Liver (tissue), 9 donors: ENCODE measurements around the gene SP1. TPM values are rescaled to one million over a fixed set of nuclear protein-coding genes. Genes with fewer than 3 reads are reported as not detected.

Source experiments
- DNase-seq: peaks from one replicate; pipeline ENCODE4 v3.0.0-alpha.2; 2017; ENCODE audit warnings: low spot score
- H3K27ac ChIP-seq, 2 donors: one replicate each; pipeline ENCODE4 v1.7.0; 2013; ENCODE audit warnings: inconsistent platforms in 2 of 2, low read length in 2 of 2, control low read depth in 1 of 2, low read depth in 1 of 2, mild to moderate bottlenecking in 1 of 2
- H3K27me3 ChIP-seq, 4 donors: one replicate each; pipeline versions ENCODE4 v1.6.1 to v1.7.0; 2013; ENCODE audit warnings: low read length in 3 of 4, inconsistent platforms in 1 of 4, mild to moderate bottlenecking in 1 of 4, moderate library complexity in 1 of 4; ENCODE audit not compliant: control insufficient read depth in 4 of 4, insufficient read depth in 4 of 4
- H3K36me3 ChIP-seq, 4 donors: one replicate each; pipeline versions ENCODE4 v1.6.1 to v1.7.0; 2013; ENCODE audit warnings: low read length in 3 of 4, mild to moderate bottlenecking in 3 of 4, low read depth in 1 of 4, moderate library complexity in 1 of 4; ENCODE audit not compliant: control insufficient read depth in 4 of 4, insufficient read depth in 3 of 4
- H3K4me1 ChIP-seq, 4 donors: one replicate each; pipeline versions ENCODE4 v1.6.1 to v1.7.0; 2013; ENCODE audit warnings: low read length in 3 of 4, mild to moderate bottlenecking in 3 of 4, moderate library complexity in 1 of 4; ENCODE audit not compliant: control insufficient read depth in 4 of 4, insufficient read depth in 4 of 4
- H3K4me3 ChIP-seq, 3 donors: one replicate each; pipeline versions ENCODE4 v1.6.1 to v1.7.0; 2013; ENCODE audit warnings: low read length in 3 of 3, control low read depth in 1 of 3, low read depth in 1 of 3, mild to moderate bottlenecking in 1 of 3
- H3K9ac ChIP-seq, 2 donors: one replicate each; pipeline ENCODE4 v1.7.0; 2013; ENCODE audit warnings: low read length in 2 of 2, mild to moderate bottlenecking in 2 of 2, moderate library complexity in 2 of 2, control low read depth in 1 of 2, low read depth in 1 of 2
- H3K9me3 ChIP-seq, 4 donors: one replicate each; pipeline versions ENCODE4 v1.6.1 to v1.7.0; 2013; ENCODE audit warnings: low read length in 3 of 4; ENCODE audit not compliant: control insufficient read depth in 4 of 4
- EGR1 ChIP-seq, 2 donors: IDR thresholded peaks; 2 replicates each; pipeline ENCODE4 v1.6.1; 2016 to 2018; ENCODE audit warnings: antibody characterized with exemption in 2 of 2, low read depth in 2 of 2
- FOXA1 ChIP-seq: IDR thresholded peaks from 2 replicates; pipeline ENCODE4 v1.6.1; 2016; ENCODE audit warnings: antibody characterized with exemption
- FOXA2 ChIP-seq: IDR thresholded peaks from 2 replicates; pipeline ENCODE4 v1.6.1; 2016; ENCODE audit warnings: antibody characterized with exemption
- GABPA ChIP-seq, 2 donors: IDR thresholded peaks in 1 of 2; conservative IDR thresholded peaks in 1 of 2; 2 replicates each; pipeline ENCODE4 v1.6.1; 2016; ENCODE audit warnings: antibody characterized with exemption in 2 of 2, mild to moderate bottlenecking in 1 of 2, moderate library complexity in 1 of 2
- HNF4A ChIP-seq, 2 donors: conservative IDR thresholded peaks; 2 replicates each; pipeline ENCODE4 v1.6.1; 2016; ENCODE audit warnings: antibody characterized with exemption in 2 of 2, mild to moderate bottlenecking in 2 of 2
- HNF4G ChIP-seq: IDR thresholded peaks from 2 replicates; pipeline ENCODE4 v1.6.1; 2016; ENCODE audit warnings: antibody characterized with exemption
- JUND ChIP-seq, 2 donors: IDR thresholded peaks; 2 replicates each; pipeline ENCODE4 v1.6.1; 2016; ENCODE audit warnings: antibody characterized with exemption in 2 of 2
- NR2F2 ChIP-seq: IDR thresholded peaks from 2 replicates; pipeline ENCODE4 v1.6.1; 2016; ENCODE audit warnings: antibody characterized with exemption
- RAD21 ChIP-seq, 2 donors: IDR thresholded peaks; 2 replicates each; pipeline ENCODE4 v1.6.1; 2016; ENCODE audit warnings: antibody characterized with exemption in 2 of 2, mild to moderate bottlenecking in 2 of 2
- RXRA ChIP-seq, 2 donors: IDR thresholded peaks; 2 replicates each; pipeline ENCODE4 v1.6.1; 2017 to 2018; ENCODE audit warnings: antibody characterized with exemption in 2 of 2, mild to moderate bottlenecking in 1 of 2
- SP1 ChIP-seq: IDR thresholded peaks from 2 replicates; pipeline ENCODE4 v1.6.1; 2018; ENCODE audit warnings: antibody characterized with exemption, mild to moderate bottlenecking
- TAF1 ChIP-seq: conservative IDR thresholded peaks from 2 replicates; pipeline ENCODE4 v1.6.1; 2016; ENCODE audit warnings: antibody characterized with exemption, mild to moderate bottlenecking
- YY1 ChIP-seq: IDR thresholded peaks from 2 replicates; pipeline ENCODE4 v1.6.1; 2016; ENCODE audit warnings: antibody characterized with exemption, mild to moderate bottlenecking
- WGBS: extraction: QIAGEN DNeasy Blood & Tissue Kit; methylation state at CpG from one replicate; pipeline ENCODE4 v1.1.7; 2013; 5-methylcytosine and 5-hydroxymethylcytosine counted together
- polyA plus RNA-seq, 2 donors: library from polyadenylated mRNA; stranded (reverse) in 1 of 2; unstranded in 1 of 2; fragments of 200-250 nt in 1 of 2; fragments of >200 nt in 1 of 2; fragmentation: Nextera tagmentation in 1 of 2; extraction: Ambion mirVana in 1 of 2; gene quantifications; one replicate each; pipeline versions ENCODE4 v1.2.1 to v1.2.3, GENCODE V29; 2013 to 2015
- total RNA-seq, 2 donors: library from RNA; depleted of rRNA; stranded (reverse); fragments of >200 nt; gene quantifications; one replicate each; pipeline ENCODE4 v1.2.3, GENCODE V29; 2014
- TF ChIP-seq, protein P1 (sequence below): IDR thresholded peaks from 2 replicates; pipeline ENCODE4 v1.6.1; 2016; ENCODE audit warnings: antibody characterized with exemption
- TF ChIP-seq, protein P2 (sequence below): IDR thresholded peaks from 2 replicates; pipeline ENCODE4 v1.6.1; 2016; ENCODE audit warnings: antibody characterized with exemption
- TF ChIP-seq, protein P3 (sequence below): IDR thresholded peaks from 2 replicates; pipeline ENCODE4 v1.6.1; 2016; ENCODE audit warnings: antibody characterized with exemption, mild to moderate bottlenecking
- TF ChIP-seq, protein P4 (sequence below): fragments of 150-350 bp; IDR thresholded peaks from 2 replicates; pipeline ENCODE4 v1.5.1; 2017; ENCODE audit warnings: improper control_type of control experiment, low read depth, low read length; ENCODE audit not compliant: missing input control
- TF ChIP-seq, protein P5 (sequence below): IDR thresholded peaks from 2 replicates; pipeline ENCODE4 v1.6.1; 2016; ENCODE audit warnings: antibody characterized with exemption
- donor health status: healthy.
- donor health status: healthy.
- donor health status: healthy.
- donor health status: healthy.
- donor health status: healthy.

Gene SP1
- total and polyA plus RNA-seq, 4 donors = 3.8 to 36.5 (median 18.2) TPM

DNA sequence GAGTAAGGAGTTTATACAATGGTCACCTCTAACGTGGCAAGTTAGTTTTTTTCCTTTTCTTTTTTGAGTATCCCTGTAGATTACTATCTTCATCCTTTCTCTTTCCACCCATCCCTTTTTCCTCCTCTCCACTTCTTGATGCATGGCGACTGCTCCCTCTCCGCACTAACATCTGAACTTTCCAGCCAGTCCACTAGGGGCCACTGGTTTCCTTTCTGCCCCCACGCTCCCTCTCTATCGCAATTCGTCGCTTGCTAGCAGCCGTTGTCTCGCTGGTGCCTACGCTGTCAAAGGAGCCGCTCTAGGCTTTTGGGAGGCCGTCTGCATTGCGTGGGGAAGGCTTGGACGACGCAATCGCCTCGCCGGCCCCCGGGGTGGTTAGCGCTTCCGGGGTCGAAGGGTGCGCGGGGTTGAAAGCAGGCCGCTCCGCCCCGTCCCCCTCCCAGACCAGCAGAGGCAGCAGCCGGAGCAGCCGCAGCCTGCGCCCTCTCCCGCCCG is 71.7 kb downstream of the SP1 start, which contains the start of gene PCBP2:
Gene PCBP2 (plus strand): TSS at position 442 of the 498 bp plus-strand sequence. CDS start 2,699 bp downstream, outside the sequence.
- peak; percentile 60 to 68 for TF ChIP-seq HNF4A (conservative IDR thresholded peaks at IDR 0.05)
- peak; percentile 64 to 86 for TF ChIP-seq EGR1 (IDR thresholded peaks at IDR 0.05; ENCODE audit: low read depth in 2 of 2)
- TF ChIP-seq HNF4G = peak; percentile 32
- TF ChIP-seq, protein P1, sequence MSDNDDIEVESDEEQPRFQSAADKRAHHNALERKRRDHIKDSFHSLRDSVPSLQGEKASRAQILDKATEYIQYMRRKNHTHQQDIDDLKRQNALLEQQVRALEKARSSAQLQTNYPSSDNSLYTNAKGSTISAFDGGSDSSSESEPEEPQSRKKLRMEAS = peak; percentile 87
- peak; percentile 29 for TF ChIP-seq FOXA2
- TF ChIP-seq, protein P2, sequence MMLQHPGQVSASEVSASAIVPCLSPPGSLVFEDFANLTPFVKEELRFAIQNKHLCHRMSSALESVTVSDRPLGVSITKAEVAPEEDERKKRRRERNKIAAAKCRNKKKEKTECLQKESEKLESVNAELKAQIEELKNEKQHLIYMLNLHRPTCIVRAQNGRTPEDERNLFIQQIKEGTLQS = peak; percentile 87
- TF ChIP-seq SP1 = peak; percentile 90
- TF ChIP-seq RXRA (IDR thresholded peaks at IDR 0.05) = peak; percentile 73 to 89
- TF ChIP-seq NR2F2 = peak; percentile 81
- TF ChIP-seq, protein P3, sequence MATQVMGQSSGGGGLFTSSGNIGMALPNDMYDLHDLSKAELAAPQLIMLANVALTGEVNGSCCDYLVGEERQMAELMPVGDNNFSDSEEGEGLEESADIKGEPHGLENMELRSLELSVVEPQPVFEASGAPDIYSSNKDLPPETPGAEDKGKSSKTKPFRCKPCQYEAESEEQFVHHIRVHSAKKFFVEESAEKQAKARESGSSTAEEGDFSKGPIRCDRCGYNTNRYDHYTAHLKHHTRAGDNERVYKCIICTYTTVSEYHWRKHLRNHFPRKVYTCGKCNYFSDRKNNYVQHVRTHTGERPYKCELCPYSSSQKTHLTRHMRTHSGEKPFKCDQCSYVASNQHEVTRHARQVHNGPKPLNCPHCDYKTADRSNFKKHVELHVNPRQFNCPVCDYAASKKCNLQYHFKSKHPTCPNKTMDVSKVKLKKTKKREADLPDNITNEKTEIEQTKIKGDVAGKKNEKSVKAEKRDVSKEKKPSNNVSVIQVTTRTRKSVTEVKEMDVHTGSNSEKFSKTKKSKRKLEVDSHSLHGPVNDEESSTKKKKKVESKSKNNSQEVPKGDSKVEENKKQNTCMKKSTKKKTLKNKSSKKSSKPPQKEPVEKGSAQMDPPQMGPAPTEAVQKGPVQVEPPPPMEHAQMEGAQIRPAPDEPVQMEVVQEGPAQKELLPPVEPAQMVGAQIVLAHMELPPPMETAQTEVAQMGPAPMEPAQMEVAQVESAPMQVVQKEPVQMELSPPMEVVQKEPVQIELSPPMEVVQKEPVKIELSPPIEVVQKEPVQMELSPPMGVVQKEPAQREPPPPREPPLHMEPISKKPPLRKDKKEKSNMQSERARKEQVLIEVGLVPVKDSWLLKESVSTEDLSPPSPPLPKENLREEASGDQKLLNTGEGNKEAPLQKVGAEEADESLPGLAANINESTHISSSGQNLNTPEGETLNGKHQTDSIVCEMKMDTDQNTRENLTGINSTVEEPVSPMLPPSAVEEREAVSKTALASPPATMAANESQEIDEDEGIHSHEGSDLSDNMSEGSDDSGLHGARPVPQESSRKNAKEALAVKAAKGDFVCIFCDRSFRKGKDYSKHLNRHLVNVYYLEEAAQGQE = peak; percentile 76
- TF ChIP-seq GABPA (IDR thresholded peaks at IDR 0.05 in 1 of 2, conservative IDR thresholded peaks at IDR 0.05 in 1 of 2) = peak; percentile 60 to 90
- TF ChIP-seq JUND (IDR thresholded peaks at IDR 0.05) = peak; percentile 49 to 65
- TF ChIP-seq, protein P4, sequence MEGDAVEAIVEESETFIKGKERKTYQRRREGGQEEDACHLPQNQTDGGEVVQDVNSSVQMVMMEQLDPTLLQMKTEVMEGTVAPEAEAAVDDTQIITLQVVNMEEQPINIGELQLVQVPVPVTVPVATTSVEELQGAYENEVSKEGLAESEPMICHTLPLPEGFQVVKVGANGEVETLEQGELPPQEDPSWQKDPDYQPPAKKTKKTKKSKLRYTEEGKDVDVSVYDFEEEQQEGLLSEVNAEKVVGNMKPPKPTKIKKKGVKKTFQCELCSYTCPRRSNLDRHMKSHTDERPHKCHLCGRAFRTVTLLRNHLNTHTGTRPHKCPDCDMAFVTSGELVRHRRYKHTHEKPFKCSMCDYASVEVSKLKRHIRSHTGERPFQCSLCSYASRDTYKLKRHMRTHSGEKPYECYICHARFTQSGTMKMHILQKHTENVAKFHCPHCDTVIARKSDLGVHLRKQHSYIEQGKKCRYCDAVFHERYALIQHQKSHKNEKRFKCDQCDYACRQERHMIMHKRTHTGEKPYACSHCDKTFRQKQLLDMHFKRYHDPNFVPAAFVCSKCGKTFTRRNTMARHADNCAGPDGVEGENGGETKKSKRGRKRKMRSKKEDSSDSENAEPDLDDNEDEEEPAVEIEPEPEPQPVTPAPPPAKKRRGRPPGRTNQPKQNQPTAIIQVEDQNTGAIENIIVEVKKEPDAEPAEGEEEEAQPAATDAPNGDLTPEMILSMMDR = peak; percentile 81
- TF ChIP-seq, protein P5, sequence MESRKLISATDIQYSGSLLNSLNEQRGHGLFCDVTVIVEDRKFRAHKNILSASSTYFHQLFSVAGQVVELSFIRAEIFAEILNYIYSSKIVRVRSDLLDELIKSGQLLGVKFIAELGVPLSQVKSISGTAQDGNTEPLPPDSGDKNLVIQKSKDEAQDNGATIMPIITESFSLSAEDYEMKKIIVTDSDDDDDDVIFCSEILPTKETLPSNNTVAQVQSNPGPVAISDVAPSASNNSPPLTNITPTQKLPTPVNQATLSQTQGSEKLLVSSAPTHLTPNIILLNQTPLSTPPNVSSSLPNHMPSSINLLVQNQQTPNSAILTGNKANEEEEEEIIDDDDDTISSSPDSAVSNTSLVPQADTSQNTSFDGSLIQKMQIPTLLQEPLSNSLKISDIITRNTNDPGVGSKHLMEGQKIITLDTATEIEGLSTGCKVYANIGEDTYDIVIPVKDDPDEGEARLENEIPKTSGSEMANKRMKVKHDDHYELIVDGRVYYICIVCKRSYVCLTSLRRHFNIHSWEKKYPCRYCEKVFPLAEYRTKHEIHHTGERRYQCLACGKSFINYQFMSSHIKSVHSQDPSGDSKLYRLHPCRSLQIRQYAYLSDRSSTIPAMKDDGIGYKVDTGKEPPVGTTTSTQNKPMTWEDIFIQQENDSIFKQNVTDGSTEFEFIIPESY = peak; percentile 71
- peak; percentile 73 to 84 for TF ChIP-seq RAD21 (IDR thresholded peaks at IDR 0.05)
- peak; percentile 87 for TF ChIP-seq YY1
- peak; percentile 87 for TF ChIP-seq TAF1
- peak; percentile 65 for TF ChIP-seq FOXA1
- Histone ChIP-seq H3K4me1 (peaks cover 0 to 21% (median 18%) of the 10 kb centered on the region in 4 donors), H3K9ac (peak within 1 kb of the TSS; percentile 71 to 92), H3K9me3 (no peaks in the 10 kb centered on the region), H3K4me3 (peak within 1 kb of the TSS; percentile 82 to 86 (median 85)), H3K27ac (peak within 1 kb of the TSS; percentile 97 to 98), H3K27me3 (no peaks in the 10 kb centered on the region), H3K36me3 (peaks cover 9 to 33% (median 27%) of the 10 kb centered on the region in 4 donors)
- WGBS = under 1% methylated on average over 32 of the region's 32 CpGs
- peak; percentile 94 for DNase-seq
